Rectal smooth muscle tissue (tissue), 1 donor: ENCODE results near the gene GLI2.

Experiments
- H3K27ac ChIP-seq: one replicate; pipeline ENCODE4 v1.7.0; 2013; ENCODE audit warnings: low read depth, low read length, inconsistent platforms
- H3K27me3 ChIP-seq: one replicate; pipeline ENCODE4 v1.7.0; 2013; ENCODE audit warnings: low read length; ENCODE audit not compliant: control insufficient read depth, insufficient read depth
- H3K36me3 ChIP-seq: one replicate; pipeline ENCODE4 v1.7.0; 2013; ENCODE audit warnings: low read length; ENCODE audit not compliant: control insufficient read depth, insufficient read depth
- H3K4me1 ChIP-seq: one replicate; pipeline ENCODE4 v1.7.0; 2013; ENCODE audit warnings: low read length; ENCODE audit not compliant: control insufficient read depth, insufficient read depth
- H3K4me3 ChIP-seq: one replicate; pipeline ENCODE4 v1.7.0; 2013; ENCODE audit warnings: low read length
- H3K9ac ChIP-seq: one replicate; pipeline ENCODE4 v1.7.0; 2013; ENCODE audit warnings: low read length

GLI2 gene

GRCh38 chr2:120716641-120717585, 18.8 kb upstream of the GLI2 start:
- H3K36me3 ChIP-seq = no peaks in the 10 kb centered on the region
- H3K4me3 ChIP-seq = no peak overlapping the region
- peaks cover 3% of the 10 kb centered on the region for H3K27me3 ChIP-seq
- no peaks in the 10 kb centered on the region for H3K4me1 ChIP-seq
- H3K9ac ChIP-seq = no peak overlapping the region
- H3K27ac ChIP-seq = no peak overlapping the region

GRCh38 chr2:120719491-120719890, 16.2 kb upstream of the GLI2 start:
- peaks cover 3% of the 10 kb centered on the region for H3K27me3 ChIP-seq
- H3K4me1 ChIP-seq = no peaks in the 10 kb centered on the region
- H3K9ac ChIP-seq = no peak overlapping the region
- no peaks in the 10 kb centered on the region for H3K36me3 ChIP-seq
- H3K4me3 ChIP-seq = no peak overlapping the region
- H3K27ac ChIP-seq = no peak overlapping the region

DNA sequence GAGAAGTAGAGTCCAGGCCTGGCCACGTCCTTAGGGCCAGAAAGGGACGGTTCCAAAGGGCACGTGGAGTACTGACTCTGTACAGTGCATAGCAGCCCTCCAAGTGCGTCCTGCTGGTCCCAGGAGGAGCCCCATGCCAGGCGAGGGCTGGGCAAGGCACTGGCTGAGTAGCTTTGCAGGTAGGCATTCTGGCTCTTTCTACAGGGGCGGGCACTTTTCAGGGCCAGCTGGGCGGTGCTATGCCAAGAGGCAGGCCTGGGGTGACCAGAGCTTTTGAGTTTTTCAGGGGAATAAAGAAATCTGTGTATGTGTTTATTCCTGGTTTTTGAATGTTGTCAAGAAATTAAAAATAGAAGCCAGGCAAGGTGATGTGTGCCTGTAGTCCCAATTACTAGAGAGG, 15.4 kb upstream of the GLI2 start:
- Histone ChIP-seq H3K36me3 (no peaks in the 10 kb centered on the region), H3K27ac (no peak overlapping the region), H3K4me3 (no peak overlapping the region), H3K27me3 (peaks cover 3% of the 10 kb centered on the region), H3K4me1 (no peaks in the 10 kb centered on the region), H3K9ac (no peak overlapping the region)

DNA sequence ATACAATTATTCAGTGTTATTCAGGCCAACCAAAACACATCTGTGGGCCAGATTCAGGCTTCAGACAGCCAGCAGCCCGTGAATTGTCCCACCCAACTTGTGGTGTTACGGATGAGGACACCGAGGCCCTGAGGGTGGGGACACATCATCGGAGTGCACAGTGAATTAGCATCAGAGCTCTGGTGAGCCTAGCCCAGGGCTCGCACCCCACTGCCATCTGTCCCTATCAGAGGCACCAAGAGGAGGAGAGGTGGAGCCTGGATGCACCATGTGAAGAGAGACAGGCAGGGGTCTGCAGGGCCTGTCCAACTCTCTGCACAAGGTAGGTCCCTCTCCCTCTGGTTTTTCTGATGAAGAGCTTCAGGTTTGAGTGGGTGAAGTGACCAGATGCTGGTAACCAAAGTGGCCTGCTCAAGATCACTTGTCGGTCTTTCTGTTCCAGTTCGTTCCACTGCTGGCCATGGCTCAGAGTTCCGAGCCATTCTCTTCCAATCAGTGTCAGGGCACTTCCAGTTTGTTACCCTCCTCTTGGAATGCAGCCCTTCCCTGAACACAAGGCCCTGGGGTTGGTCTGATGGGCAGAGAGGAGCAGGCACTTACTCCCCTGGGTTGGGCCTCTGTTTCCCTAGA, 14.8 kb upstream of the GLI2 start:
- Histone ChIP-seq H3K4me1 (no peaks in the 10 kb centered on the region), H3K9ac (no peak overlapping the region), H3K36me3 (no peaks in the 10 kb centered on the region), H3K4me3 (no peak overlapping the region), H3K27ac (no peak overlapping the region), H3K27me3 (peaks cover 3% of the 10 kb centered on the region)

- Histone ChIP-seq H3K4me3 (no peak overlapping the region), H3K27me3 (peaks cover 3% of the 10 kb centered on the region), H3K4me1 (no peaks in the 10 kb centered on the region), H3K36me3 (no peaks in the 10 kb centered on the region), H3K27ac (no peak overlapping the region), H3K9ac (no peak overlapping the region)
These were observed 13.5 kb upstream of the GLI2 start for GRCh38 chr2:120722246-120722567.

DNA sequence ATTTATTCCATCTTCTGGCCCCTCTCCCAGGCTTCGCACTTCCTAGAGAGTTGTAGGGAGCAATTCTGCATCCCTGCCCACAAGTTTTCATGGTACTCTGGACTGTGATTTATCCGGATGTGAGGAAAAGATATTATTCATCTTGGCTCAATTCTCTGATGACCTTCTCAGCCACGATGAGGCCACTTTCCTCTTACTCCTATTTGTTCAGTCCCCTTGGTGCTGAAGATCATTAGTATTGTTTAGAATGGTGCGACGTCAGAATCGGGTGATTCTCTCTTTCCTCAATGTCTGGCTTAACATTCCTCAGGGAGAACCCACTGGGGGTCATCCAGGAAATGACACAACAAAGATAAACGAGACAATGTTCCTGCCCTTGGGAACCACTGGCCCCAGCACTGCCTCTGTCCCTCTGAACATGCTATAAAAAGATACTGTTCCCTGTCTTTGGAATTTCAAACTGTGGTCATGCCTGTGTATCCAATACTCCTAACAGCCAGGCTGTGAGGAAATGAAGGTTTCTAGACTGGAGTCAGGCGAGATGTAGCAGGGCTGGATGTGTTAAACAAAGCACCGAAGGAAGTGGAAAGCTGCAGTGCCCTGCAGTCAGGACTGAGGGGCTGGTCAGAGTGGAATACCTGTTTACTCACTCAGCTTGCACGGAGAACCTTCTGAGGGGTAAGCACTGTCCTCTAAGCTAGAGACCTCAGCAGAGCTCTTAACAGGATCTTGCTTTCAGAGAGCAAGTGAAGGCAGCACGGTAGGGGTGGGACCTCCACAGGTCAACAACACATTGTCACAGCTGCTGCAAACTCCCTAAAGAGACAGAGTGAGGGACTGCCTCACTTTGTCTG, 12.9 kb upstream of the GLI2 start:
- no peak overlapping the region for H3K9ac ChIP-seq

DNA sequence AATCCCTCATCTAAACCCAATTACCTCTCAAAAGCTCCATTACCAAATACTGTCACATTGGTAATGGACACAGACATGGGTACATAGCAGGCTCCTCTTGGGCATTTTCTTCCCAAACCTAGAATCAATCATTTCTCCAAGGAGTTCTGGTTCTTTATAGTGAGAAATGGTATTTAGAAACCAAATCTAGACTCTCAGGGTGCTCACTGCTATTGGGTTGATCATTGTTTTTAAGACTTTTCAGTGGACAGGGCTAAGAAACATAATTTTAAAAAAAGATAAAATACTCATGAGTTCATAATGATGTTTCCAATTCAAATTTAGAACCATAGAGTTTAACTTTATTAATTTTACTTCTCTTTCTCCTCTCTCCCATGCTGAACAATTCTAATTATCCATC, 9.4 kb upstream of the GLI2 start:
- H3K4me3 ChIP-seq = no peak overlapping the region
- H3K27me3 ChIP-seq = no peaks in the 10 kb centered on the region
- H3K9ac ChIP-seq = no peak overlapping the region
- H3K4me1 ChIP-seq = no peaks in the 10 kb centered on the region
- H3K27ac ChIP-seq = no peak overlapping the region
- H3K36me3 ChIP-seq = no peaks in the 10 kb centered on the region

More for the DNA sequence above, 12.9 kb upstream of the GLI2 start:
- no peaks in the 10 kb centered on the region for H3K36me3 ChIP-seq
- H3K4me3 ChIP-seq = no peak overlapping the region
- no peak overlapping the region for H3K27ac ChIP-seq
- no peaks in the 10 kb centered on the region for H3K4me1 ChIP-seq
- peaks cover 3% of the 10 kb centered on the region for H3K27me3 ChIP-seq

GRCh38 chr2:120729406-120730399, 6.0 kb upstream of the GLI2 start:
- Histone ChIP-seq H3K36me3 (no peaks in the 10 kb centered on the region), H3K4me1 (peaks cover 9% of the 10 kb centered on the region), H3K9ac (no peak overlapping the region)

DNA sequence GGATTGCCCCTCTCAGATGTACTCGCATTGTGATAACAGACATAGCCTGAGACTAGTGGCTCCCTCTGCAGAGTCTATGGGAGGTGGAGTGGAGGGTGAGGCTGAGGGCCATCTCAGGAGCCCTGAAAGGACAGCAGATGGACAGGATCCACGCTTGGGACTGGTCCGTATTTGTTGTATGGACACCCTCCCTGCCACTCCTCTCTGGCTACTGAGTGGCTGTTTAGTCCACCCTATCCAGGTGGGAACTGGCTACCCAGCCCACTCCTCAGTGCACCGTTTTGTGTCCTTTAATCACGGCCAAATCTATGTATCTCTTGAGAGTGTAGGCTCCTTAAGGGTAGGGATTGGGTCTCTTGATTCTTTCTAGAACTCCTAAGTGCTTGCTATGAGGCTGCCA, 4.5 kb upstream of the GLI2 start:
- Histone ChIP-seq H3K4me3 (no peak overlapping the region), H3K36me3 (no peaks in the 10 kb centered on the region), H3K9ac (no peak overlapping the region), H3K27ac (no peak overlapping the region), H3K4me1 (peaks cover 9% of the 10 kb centered on the region), H3K27me3 (no peaks in the 10 kb centered on the region)

More at GRCh38 chr2:120729406-120730399, 6.0 kb upstream of the GLI2 start:
- Histone ChIP-seq H3K27me3 (no peaks in the 10 kb centered on the region), H3K4me3 (no peak overlapping the region), H3K27ac (no peak overlapping the region)

- H3K4me3 ChIP-seq = no peak overlapping the region
- peak overlapping the region; percentile 33 for H3K27ac ChIP-seq
- H3K9ac ChIP-seq = no peak overlapping the region
- peaks cover 9% of the 10 kb centered on the region for H3K4me1 ChIP-seq
- H3K36me3 ChIP-seq = no peaks in the 10 kb centered on the region
- no peaks in the 10 kb centered on the region for H3K27me3 ChIP-seq
These were observed 3.0 kb upstream of the GLI2 start for GRCh38 chr2:120732506-120733237.

- no peak overlapping the region for H3K9ac ChIP-seq
- H3K4me1 ChIP-seq = peaks cover 13% of the 10 kb centered on the region
- H3K27me3 ChIP-seq = no peaks in the 10 kb centered on the region
- H3K4me3 ChIP-seq = no peak overlapping the region
- H3K27ac ChIP-seq = peak overlapping the region; percentile 33
- no peaks in the 10 kb centered on the region for H3K36me3 ChIP-seq
These were observed 2.3 kb upstream of the GLI2 start for GRCh38 chr2:120733238-120733932.
